ENCODE measurements around the gene SBF2.
"Not testable (repeated sequence)": the region's sequence is repeated elsewhere in the genome, so short reads cannot be mapped to it uniquely, and the experiment has no call there.

SBF2 gene

GRCh38 chr11:10149553-10149952, 144.5 kb downstream of the SBF2 start:
- TF ChIP-seq CTCF (IDR thresholded peaks at IDR 0.05; ENCODE audit: low read depth, low read length, missing control alignments), result no peak
- no peak for DNase-seq (ENCODE audit: low read depth)
- no peak overlapping the region for H3K4me3 ChIP-seq (ENCODE audit: low read depth, low read length)

- no peak for TF ChIP-seq CTCF (IDR thresholded peaks at IDR 0.05; ENCODE audit: low read depth, low read length, missing control alignments)
- no peak overlapping the region for H3K4me3 ChIP-seq (ENCODE audit: low read depth, low read length)
- no peak for DNase-seq (ENCODE audit: low read depth)
These were observed 146.8 kb downstream of the SBF2 start for GRCh38 chr11:10147195-10147594.

GRCh38 chr11:10144954-10145353, 149.1 kb downstream of the SBF2 start:
- no peak for TF ChIP-seq CTCF (IDR thresholded peaks at IDR 0.05; ENCODE audit: low read depth, low read length, missing control alignments)

GRCh38 chr11:10139656-10140055, 154.4 kb downstream of the SBF2 start:
- H3K4me3 ChIP-seq (ENCODE audit: low read depth, low read length), result no peak overlapping the region
- TF ChIP-seq CTCF (IDR thresholded peaks at IDR 0.05; ENCODE audit: low read depth, low read length, missing control alignments), result no peak
- no peak for DNase-seq (ENCODE audit: low read depth)

More at GRCh38 chr11:10144954-10145353, 149.1 kb downstream of the SBF2 start:
- DNase-seq (ENCODE audit: low read depth), result no peak
- H3K4me3 ChIP-seq (ENCODE audit: low read depth, low read length), result no peak overlapping the region

- no peak for DNase-seq (ENCODE audit: low read depth)
- no peak overlapping the region for H3K4me3 ChIP-seq (ENCODE audit: low read depth, low read length)
- no peak for TF ChIP-seq CTCF (IDR thresholded peaks at IDR 0.05; ENCODE audit: low read depth, low read length, missing control alignments)
These were observed 154.9 kb downstream of the SBF2 start for GRCh38 chr11:10139143-10139542.

- DNase-seq (ENCODE audit: low read depth), result no peak
- no peak for TF ChIP-seq CTCF (IDR thresholded peaks at IDR 0.05; ENCODE audit: low read depth, low read length, missing control alignments)
- H3K4me3 ChIP-seq (ENCODE audit: low read depth, low read length), result no peak overlapping the region
These were observed 159.0 kb downstream of the SBF2 start for GRCh38 chr11:10134975-10135481.

- not testable (repeated sequence) for DNase-seq (ENCODE audit: low read depth); H3K4me3 ChIP-seq (ENCODE audit: low read depth, low read length)
These were observed 159.8 kb downstream of the SBF2 start for GRCh38 chr11:10134226-10134625.

GRCh38 chr11:10133251-10133650, 160.8 kb downstream of the SBF2 start:
- not testable (repeated sequence) for DNase-seq (ENCODE audit: low read depth); H3K4me3 ChIP-seq (ENCODE audit: low read depth, low read length)
